ENCODE measurements around the gene C1R. TPM values are rescaled to one million over a fixed set of nuclear protein-coding genes. Genes with fewer than 3 reads are reported as not detected.
A peak's percentile ranks its signal among the peaks of the same experiment; 100 is the strongest.

The C1R gene
- total and polyA plus RNA-seq, 2 of the 8 experiments (the other 6 are each of a cell fraction or from before 2014, with no cell fraction given), result 6.9 to 16.3 TPM

DNA sequence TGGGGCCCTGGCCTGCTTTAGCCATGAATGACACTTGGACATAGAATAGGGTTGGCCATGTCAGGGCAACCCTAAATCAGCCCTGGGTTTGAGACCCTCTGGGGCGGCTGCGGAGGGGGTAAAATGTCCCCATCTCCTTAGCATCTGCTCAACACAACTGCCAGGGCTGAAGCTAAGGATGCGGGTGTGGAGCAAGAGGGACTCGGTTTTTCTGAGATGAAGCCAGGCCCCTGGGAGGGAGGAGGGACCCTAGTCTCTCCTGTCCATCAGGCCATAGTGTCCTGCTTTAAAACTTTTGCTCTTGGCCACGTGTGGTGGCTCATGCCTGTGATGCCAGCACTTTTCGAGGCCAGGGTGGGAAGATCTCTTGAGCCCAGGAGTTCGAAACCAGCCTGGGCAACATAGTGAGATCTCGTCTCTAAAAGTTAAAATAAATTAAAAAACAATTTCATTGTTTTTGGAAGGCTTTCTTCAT is 778 bp upstream of the C1R start:
- no peak for TF ChIP-seq TCF12 (IDR thresholded peaks at IDR 0.05; ENCODE audit: low read depth, low read length)
- Histone ChIP-seq H3K36me3 (ENCODE audit: control insufficient read depth in 2 of 4, insufficient read depth in 4 of 4, low read length in 3 of 4) (no peaks in the 10 kb centered on the region), H2BK5ac (ENCODE audit: low read depth, low read length) (0 out of 2 replicates have a peak overlapping the region, but pooled peaks have one; percentile 30), H3K4me1 (replicated peaks in 1 of 4; ENCODE audit: control insufficient read depth in 3 of 4, insufficient read depth in 4 of 4, low read length in 3 of 4) (peaks cover 7 to 21% (median 16%) of the 10 kb centered on the region in 4 experiments), H2BK20ac (ENCODE audit: low read length) (no peak overlapping the region), H2BK120ac (replicated peaks; ENCODE audit: low read depth, low read length) (no peak overlapping the region), H4K5ac (ENCODE audit: insufficient read length, low read depth, low read length) (no peak overlapping the region), H3K4me3 (ENCODE audit: extremely low read depth in 1 of 4, insufficient read depth in 2 of 4, low read depth in 3 of 4, low read length in 4 of 4) (no peak overlapping the region), H3K4me2 (ENCODE audit: insufficient read depth in 1 of 2, low read depth in 2 of 2, low read length in 2 of 2) (no peak overlapping the region; a peak in 1 of 4 replicates), H3K14ac (ENCODE audit: insufficient read length) (no peak overlapping the region), H3K56ac (replicated peaks; ENCODE audit: insufficient read length, low read depth, low read length) (no peak overlapping the region), H2AK5ac (ENCODE audit: low read depth, low read length) (no peak overlapping the region), H3K23me2 (ENCODE audit: low read depth, low read length) (peaks cover 1% of the 10 kb centered on the region; the same call in 1 of the 2 replicates), H3K27ac (ENCODE audit: low read depth, low read length) (no peak overlapping the region), H4K8ac (ENCODE audit: extremely low read depth, insufficient read depth, low read length) (no peak overlapping the region), H4K20me1 (replicated peaks in 1 of 2; ENCODE audit: control insufficient read depth in 1 of 2, insufficient read depth in 2 of 2, low read length in 2 of 2) (peaks cover 0 to 3% of the 10 kb centered on the region in 2 experiments), H3K18ac (ENCODE audit: extremely low read depth, low read length) (no peak overlapping the region), H3K9me3 (ENCODE audit: insufficient read depth in 2 of 2, low read depth in 1 of 2, low read length in 1 of 2) (no peaks in the 10 kb centered on the region), H3K4ac (replicated peaks; ENCODE audit: insufficient read length, low read depth, low read length) (no peak overlapping the region), H4K91ac (replicated peaks; ENCODE audit: insufficient read length, low read length) (no peak overlapping the region), H2BK15ac (ENCODE audit: low read length) (no peak overlapping the region), H3K79me1 (ENCODE audit: low read depth, low read length) (no peaks in the 10 kb centered on the region), H3K9ac (replicated peaks in 1 of 4; ENCODE audit: extremely low read depth in 1 of 4, low read depth in 3 of 4, low read length in 3 of 4) (no peak overlapping the region), H2BK12ac (ENCODE audit: low read depth, low read length) (no peak overlapping the region), H3K79me2 (ENCODE audit: control insufficient read depth in 1 of 2, insufficient read depth in 2 of 2, low read length in 2 of 2) (no peaks in the 10 kb centered on the region), H3K27me3 (replicated peaks in 1 of 4; ENCODE audit: control insufficient read depth in 3 of 4, extremely low read depth in 1 of 4, insufficient read depth in 3 of 4, low read length in 3 of 4) (no peaks in the 10 kb centered on the region; a peak in 1 of 7 replicates), H2AFZ (ENCODE audit: low read length) (no peak overlapping the region), H3K23ac (ENCODE audit: insufficient read length) (no peak overlapping the region)
- 93% methylated on average over 7 of the region's 8 CpGs; no CpG with 5 or more reads in 1 of the 2 experiments for WGBS, 2 experiments (ENCODE audit: extremely low coverage in 1 of 2, insufficient coverage in 1 of 2, insufficient read length in 1 of 2, insufficient replicate concordance in 2 of 2, low coverage in 1 of 2, low lambda C conversion rate in 2 of 2, missing lambda C conversion rate in 1 of 2)
- POLR2A ChIA-PET (ENCODE audit: partially characterized antibody), result interaction anchor here (0.9 to 5.6 kb wide), 7 partner anchors 9 to 149 kb away, joined by 3 to 42 read pairs (median 5); partner anchors contain the start of genes C12orf57, C1RL, LPCAT3 and RNU7-1
- DNase-seq (ENCODE audit: low read depth in 1 of 2, low spot score in 2 of 2) (no peak), FAIRE-seq (no peak)
- CTCF ChIA-PET (ENCODE audit: partially characterized antibody), result interaction anchor here (0.6 to 4.0 kb wide), 21 partner anchors 8 to 169 kb away, joined by 3 to 34 read pairs (median 3); partner anchors contain the start of genes C1RL and LPCAT3
